ENCODE measurements around the gene GGCX.
"Not testable (repeated sequence)": the region's sequence is repeated elsewhere in the genome, so short reads cannot be mapped to it uniquely, and the experiment has no call there.

Gene GGCX

GRCh38 chr2:85600235-85600575 is 38.9 kb upstream of the GGCX start:
- no peak for TF ChIP-seq TAF1 (IDR thresholded peaks at IDR 0.05; ENCODE audit: borderline replicate concordance, low read depth, low read length)
- no peak for TF ChIP-seq POLR2A (IDR thresholded peaks at IDR 0.05; ENCODE audit: low read depth, low read length)
- FAIRE-seq (no peak), DNase-seq (ENCODE audit: insufficient read length) (no peak)

DNA sequence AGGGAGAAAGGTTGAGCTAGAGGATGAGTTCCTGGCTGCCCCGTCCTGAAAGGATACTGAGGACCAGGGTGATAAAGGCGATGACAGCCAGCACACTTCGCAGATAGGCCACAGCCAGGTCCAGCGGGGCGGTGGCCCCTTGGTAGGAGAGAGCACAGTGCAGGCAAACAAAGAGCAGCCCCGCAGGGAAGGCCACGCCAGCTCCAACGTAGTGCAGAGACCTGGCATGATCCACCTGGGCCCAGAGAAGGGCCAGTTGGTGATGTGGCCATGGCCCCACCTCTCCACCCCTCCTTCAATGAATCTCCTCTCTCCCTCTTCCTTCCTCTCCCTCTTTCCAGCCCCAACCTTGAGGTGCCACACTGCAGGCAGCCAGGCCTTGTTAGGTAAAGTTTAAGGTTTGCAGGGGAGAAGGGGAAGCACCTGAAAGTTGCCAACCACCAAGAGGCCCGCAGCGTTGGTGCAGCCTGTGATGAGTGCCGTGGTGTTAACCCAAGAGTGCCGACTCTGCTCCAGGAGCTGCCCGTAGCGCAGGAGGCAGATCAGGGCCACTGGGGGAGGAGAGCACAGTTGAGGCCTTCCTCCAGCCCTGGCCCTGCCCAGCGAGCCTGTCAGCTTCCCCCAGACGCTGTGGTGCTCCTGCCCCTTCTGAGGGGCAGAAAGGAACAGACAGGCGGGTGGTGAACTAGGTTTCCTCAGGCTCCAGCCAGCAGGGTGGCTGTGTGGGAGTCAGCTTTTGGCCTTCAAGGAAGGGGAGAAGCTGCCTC is 38.4 kb upstream of the GGCX start:
- 0 out of 2 replicates have a peak, but pooled peaks have one; percentile 17 for TF ChIP-seq POLR2A (IDR thresholded peaks at IDR 0.05; ENCODE audit: low read depth, low read length)
- TF ChIP-seq TAF1 (IDR thresholded peaks at IDR 0.05; ENCODE audit: borderline replicate concordance, low read depth, low read length), result no peak
- DNase-seq (ENCODE audit: insufficient read length) (no peak), FAIRE-seq (no peak)

DNA sequence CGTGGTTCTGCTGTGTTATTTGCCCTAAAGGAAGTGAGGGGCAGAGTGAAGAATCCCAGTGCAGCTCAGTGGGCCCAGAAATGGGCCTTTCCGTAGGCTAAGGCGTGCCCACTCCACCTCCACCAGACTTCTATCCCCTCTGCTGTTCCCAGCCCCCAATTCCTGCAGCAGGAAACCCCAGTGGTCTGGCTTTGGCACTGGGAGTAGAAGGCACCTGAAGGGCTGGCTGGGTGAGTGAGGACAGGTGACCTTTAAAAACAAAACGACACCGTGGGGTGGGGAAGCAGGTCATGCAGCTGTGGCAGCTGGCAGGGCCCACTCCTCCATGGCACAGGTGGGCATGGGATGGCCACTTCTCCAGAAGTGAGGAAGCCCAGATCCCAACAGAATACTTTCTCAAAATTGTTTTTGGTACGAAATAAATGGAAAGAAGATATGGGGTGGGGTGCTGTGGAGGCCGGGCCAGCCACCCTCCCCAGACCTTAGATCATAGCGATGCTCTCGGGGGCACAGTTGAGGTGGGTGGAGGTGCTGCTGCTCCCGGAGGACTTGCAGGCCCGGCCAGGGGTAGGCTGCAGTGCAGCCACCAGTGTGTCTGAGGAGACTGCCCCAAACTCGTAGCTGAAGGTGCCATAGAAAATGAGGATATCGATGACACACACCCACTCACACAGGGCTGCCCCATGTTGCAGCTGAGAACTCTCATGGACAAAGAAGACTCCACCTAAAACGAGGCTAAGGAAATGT is 37.5 kb upstream of the GGCX start:
- no peak for TF ChIP-seq POLR2A (IDR thresholded peaks at IDR 0.05; ENCODE audit: low read depth, low read length)
- TF ChIP-seq POLR2AphosphoS5 (IDR thresholded peaks at IDR 0.05; ENCODE audit: low read depth, low read length), result no peak
- TF ChIP-seq TAF1 (IDR thresholded peaks at IDR 0.05; ENCODE audit: borderline replicate concordance, low read depth, low read length), result no peak
- no peak for FAIRE-seq
- no peak for DNase-seq (ENCODE audit: insufficient read length)

- FAIRE-seq (no peak), DNase-seq (ENCODE audit: insufficient read length) (no peak)
- TF ChIP-seq TAF1 (IDR thresholded peaks at IDR 0.05; ENCODE audit: borderline replicate concordance, low read depth, low read length), result no peak
- TF ChIP-seq POLR2AphosphoS5 (IDR thresholded peaks at IDR 0.05; ENCODE audit: low read depth, low read length), result no peak
- no peak for TF ChIP-seq POLR2A (IDR thresholded peaks at IDR 0.05; ENCODE audit: low read depth, low read length)
Observed at GRCh38 chr2:85597241-85597640, 35.9 kb upstream of the GGCX start.

DNA sequence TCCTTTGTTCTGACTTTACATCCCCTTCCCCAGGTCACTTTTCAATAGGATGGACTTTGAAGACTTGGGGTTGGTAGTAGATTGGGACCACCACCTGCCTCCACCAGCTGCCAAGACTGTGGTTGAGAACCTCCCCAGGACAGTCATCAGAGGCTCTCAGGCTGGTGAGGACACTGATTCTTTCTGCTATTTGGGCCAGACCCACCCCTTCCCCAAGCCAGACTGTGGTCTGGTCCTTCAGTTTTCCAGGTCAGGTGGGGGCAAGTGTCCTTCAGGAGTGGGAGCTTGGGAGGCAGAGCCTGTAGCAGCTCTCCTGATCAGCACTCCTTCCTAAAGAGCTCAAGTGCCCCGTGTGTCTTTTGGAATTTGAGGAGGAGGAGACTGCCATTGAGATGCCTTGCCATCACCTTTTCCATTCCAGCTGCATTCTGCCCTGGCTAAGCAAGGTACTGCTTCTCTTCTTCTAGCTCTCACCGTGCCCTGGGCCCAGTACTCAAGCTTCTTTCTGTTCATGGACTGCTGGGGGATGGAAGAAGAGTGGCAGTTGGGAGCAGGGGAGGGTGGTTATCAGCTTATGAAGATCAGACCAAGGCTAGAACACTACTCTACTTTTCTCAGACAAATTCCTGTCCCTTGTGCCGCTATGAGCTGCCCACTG is 35.3 kb upstream of the GGCX start:
- DNase-seq (ENCODE audit: insufficient read length), result no peak
- TF ChIP-seq POLR2A (IDR thresholded peaks at IDR 0.05; ENCODE audit: low read depth, low read length) (no peak), POLR2AphosphoS5 (IDR thresholded peaks at IDR 0.05; ENCODE audit: low read depth, low read length) (no peak)
- FAIRE-seq, result no peak

- peak; percentile 30 for DNase-seq (ENCODE audit: insufficient read length)
- TF ChIP-seq POLR2AphosphoS5 (IDR thresholded peaks at IDR 0.05; ENCODE audit: low read depth, low read length) (no peak), TAF1 (IDR thresholded peaks at IDR 0.05; ENCODE audit: borderline replicate concordance, low read depth, low read length) (no peak), POLR2A (IDR thresholded peaks at IDR 0.05; ENCODE audit: low read depth, low read length) (no peak)
- FAIRE-seq, result no peak
Observed at GRCh38 chr2:85596026-85596333, 34.7 kb upstream of the GGCX start.

DNA sequence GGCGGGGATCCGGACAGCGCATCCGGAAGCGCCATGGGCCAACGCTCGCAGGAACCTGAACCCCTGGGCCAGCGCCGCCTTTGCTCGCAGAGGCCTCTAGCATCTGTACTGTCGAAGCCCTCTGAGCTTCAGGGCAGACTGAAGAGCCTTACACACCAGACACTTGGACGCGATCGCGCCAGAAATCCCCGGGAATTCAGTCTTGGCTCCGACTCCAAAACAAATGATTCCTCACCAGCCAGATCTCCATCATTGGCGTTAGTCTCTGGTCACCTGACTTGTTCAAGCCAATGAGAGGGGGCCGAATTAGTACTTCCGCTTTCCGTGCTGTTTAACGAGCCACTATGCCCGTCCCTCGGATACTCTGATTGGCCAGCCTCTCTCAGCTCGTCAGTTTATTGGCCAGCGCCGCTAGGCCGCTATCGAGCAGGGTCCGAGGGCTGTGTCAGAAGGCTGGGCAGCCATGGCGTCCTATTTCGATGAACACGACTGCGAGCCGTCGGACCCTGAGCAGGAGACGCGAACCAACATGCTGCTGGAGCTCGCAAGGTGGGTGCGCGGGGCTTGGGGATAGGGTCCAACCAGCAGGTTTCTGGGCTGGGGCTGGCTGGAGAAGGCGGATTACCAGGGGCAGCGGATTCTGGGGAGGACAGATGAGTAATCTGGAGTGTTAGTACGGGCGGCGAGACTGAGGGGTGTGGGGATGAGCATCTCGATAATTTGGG is 34.2 kb upstream of the GGCX start, which contains the start of gene RNF181:
RNF181 (plus strand) TSS at position 445 of the 725 bp plus-strand sequence; CDS start at position 464, 19 bp downstream.
- peak; percentile 100 for FAIRE-seq
- peak; percentile 97 for DNase-seq (ENCODE audit: insufficient read length)
- no peak for TF ChIP-seq TAF1 (IDR thresholded peaks at IDR 0.05; ENCODE audit: borderline replicate concordance, low read depth, low read length)
- TF ChIP-seq POLR2AphosphoS5 (IDR thresholded peaks at IDR 0.05; ENCODE audit: low read depth, low read length), result peak; percentile 80
- TF ChIP-seq POLR2A (IDR thresholded peaks at IDR 0.05; ENCODE audit: low read depth, low read length), result peak; percentile 90

DNA sequence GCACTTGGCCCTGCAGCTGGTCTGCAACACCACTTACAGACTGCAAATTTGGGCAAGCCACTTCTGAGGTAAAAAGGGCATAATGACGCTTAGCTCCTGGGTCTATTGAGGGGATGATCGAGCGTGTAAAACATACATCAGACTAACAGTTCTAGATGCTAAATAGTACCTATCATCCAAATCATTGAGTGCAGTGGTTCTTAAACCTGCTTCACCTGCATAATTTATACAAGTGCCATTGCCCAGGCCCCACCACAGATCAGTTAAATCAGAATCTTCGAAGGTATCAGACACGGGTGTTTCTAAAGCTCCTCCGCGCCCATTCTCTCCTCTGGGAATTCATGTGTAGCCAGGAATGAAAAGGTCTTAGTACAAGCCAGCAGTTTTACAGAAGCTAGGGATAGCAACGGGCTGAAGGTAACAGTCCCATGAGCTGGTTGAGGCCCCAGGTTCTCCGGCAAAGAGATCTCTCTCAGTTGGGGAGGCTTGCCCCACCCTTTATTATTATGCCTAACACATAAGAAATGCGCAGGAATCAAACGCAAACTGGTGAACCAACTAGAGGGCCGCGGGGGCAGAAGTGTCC is 33.5 kb upstream of the GGCX start:
- no peak for TF ChIP-seq POLR2A (IDR thresholded peaks at IDR 0.05; ENCODE audit: low read depth, low read length)
- TF ChIP-seq TAF1 (IDR thresholded peaks at IDR 0.05; ENCODE audit: borderline replicate concordance, low read depth, low read length), result no peak
- TF ChIP-seq POLR2AphosphoS5 (IDR thresholded peaks at IDR 0.05; ENCODE audit: low read depth, low read length), result no peak
- DNase-seq (ENCODE audit: insufficient read length) (no peak), FAIRE-seq (peak; percentile 14)

DNA sequence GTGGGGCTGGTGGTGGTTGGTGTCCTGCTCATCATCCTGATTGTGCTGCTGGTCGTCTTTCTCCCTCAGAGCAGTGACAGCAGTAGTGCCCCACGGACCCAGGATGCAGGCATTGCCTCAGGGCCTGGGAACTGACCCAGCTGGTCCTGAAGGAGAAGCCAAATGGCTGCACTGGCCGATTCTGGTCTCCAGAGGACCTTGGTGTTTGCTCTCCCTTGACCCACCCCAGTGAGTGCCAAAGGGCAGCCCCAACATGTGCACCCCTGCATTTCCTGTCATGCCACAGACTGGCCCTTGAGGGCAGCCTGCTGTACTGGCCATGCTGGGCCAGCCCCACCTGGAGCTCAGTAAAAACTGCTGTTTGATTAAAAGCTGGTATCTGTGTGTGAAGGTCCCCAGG is 31.7 kb upstream of the GGCX start:
- TF ChIP-seq POLR2A (IDR thresholded peaks at IDR 0.05; ENCODE audit: low read depth, low read length) (no peak), POLR2AphosphoS5 (IDR thresholded peaks at IDR 0.05; ENCODE audit: low read depth, low read length) (no peak), TAF1 (IDR thresholded peaks at IDR 0.05; ENCODE audit: borderline replicate concordance, low read depth, low read length) (no peak)
- DNase-seq (ENCODE audit: insufficient read length) (no peak), FAIRE-seq (no peak)

DNA sequence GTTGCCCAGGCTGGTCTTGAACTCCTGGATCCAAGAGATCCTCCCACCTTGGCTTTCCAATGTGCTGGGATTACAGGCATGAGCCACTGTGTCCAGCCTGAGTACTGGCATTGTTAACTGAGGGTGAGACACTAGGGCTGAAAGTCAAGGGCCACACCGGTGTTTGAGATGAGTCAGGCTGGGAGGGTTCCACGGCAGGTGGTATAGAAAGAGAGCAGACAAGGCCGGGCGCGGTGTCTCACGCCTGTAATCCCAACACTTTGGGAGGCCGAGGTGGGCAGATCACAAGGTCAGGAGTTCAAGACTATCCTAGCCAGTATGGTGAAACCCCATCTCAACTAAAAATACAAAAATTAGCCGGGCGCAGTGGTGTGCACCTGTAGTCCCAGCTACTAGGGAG is 31.0 kb upstream of the GGCX start:
- DNase-seq (ENCODE audit: insufficient read length); FAIRE-seq: not testable (repeated sequence)

- no peak for TF ChIP-seq TAF1 (IDR thresholded peaks at IDR 0.05; ENCODE audit: borderline replicate concordance, low read depth, low read length)
- TF ChIP-seq POLR2AphosphoS5 (IDR thresholded peaks at IDR 0.05; ENCODE audit: low read depth, low read length), result no peak
- TF ChIP-seq POLR2A (IDR thresholded peaks at IDR 0.05; ENCODE audit: low read depth, low read length), result no peak
- DNase-seq (ENCODE audit: insufficient read length) (no peak), FAIRE-seq (no peak)
Observed at GRCh38 chr2:85591563-85591962, 30.3 kb upstream of the GGCX start.
